SK-N-MC (cell line): ENCODE data around the gene GMPR.

Experiments used
- DNase-seq: peaks from one replicate; pipeline ENCODE4 v3.0.0-alpha.2; 2011; ENCODE audit warnings: low read depth, low spot score
- H3K27ac ChIP-seq: fragments of 200-600 bp; sonication (generic); 2 replicates; pipeline ENCODE4 v1.5.1; 2016; ENCODE audit warnings: mixed run types
- H3K36me3 ChIP-seq: fragments of 200-600 bp; sonication (generic); 2 replicates; pipeline ENCODE4 v1.6.1; 2017; ENCODE audit warnings: antibody characterized with exemption, low read length, mixed read lengths; ENCODE audit not compliant: insufficient read depth
- H3K4me3 ChIP-seq: fragments of 200-600 bp; sonication (generic); 2 replicates; pipeline ENCODE4 v1.5.1; 2016
- H3K9ac ChIP-seq: fragments of 200-600 bp; sonication (generic); 2 replicates; pipeline ENCODE4 v1.8.0; 2017; ENCODE audit warnings: mixed run types, mixed read lengths; ENCODE audit not compliant: insufficient read length
- H3K9me3 ChIP-seq: fragments of 200-600 bp; sonication (generic); 2 replicates; pipeline ENCODE4 v1.6.1; 2017; ENCODE audit warnings: low read depth, mild to moderate bottlenecking, antibody characterized with exemption, low read length, moderate library complexity, mixed read lengths
- EZH2 ChIP-seq: fragments of 200-600 bp; sonication (generic); IDR thresholded peaks from one replicate; pipeline ENCODE4 v1.6.1; 2017; ENCODE audit warnings: antibody characterized with exemption
- FOXP2 ChIP-seq: optimal IDR thresholded peaks from 2 replicates; pipeline ENCODE3; 2011; ENCODE audit warnings: mild to moderate bottlenecking, moderate library complexity; ENCODE audit not compliant: insufficient read depth; ENCODE audit errors: extremely low read length, control extremely low read depth
- POLR2AphosphoS5 ChIP-seq: IDR thresholded peaks from 2 replicates; pipeline ENCODE4 v1.6.1; 2012; ENCODE audit warnings: mild to moderate bottlenecking, low read depth, low read length, borderline replicate concordance

GMPR gene

DNA sequence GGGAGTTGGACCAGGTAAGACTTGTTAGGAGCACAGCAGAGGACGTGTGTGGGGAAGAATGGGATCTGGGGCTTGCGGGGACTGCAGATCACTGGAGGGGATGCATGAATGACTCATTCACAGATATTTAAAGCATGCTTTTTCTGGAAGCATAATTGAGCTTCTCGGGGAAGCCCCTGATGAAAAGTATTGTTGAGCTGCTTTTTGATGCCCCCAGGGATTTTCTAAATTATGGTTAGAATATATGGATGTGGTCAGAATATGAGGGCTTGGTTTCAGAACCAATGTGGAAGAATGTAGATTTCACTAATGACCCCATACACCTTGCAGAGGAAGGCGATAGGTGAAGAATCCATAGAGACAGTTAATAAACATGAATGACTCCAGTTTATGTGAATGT, 36.1 kb downstream of the GMPR start:
- no peak for DNase-seq
- Histone ChIP-seq H3K4me3 (no peak overlapping the region), H3K9ac (no peak overlapping the region), H3K9me3 (no peaks in the 10 kb centered on the region), H3K27ac (no peak overlapping the region), H3K36me3 (no peaks in the 10 kb centered on the region)
- no peak for TF ChIP-seq FOXP2
- no peak for TF ChIP-seq POLR2AphosphoS5
- TF ChIP-seq EZH2 = no peak

- DNase-seq = no peak
- Histone ChIP-seq H3K9me3 (no peaks in the 10 kb centered on the region), H3K36me3 (no peaks in the 10 kb centered on the region), H3K27ac (no peak overlapping the region), H3K9ac (no peak overlapping the region), H3K4me3 (no peak overlapping the region)
- TF ChIP-seq EZH2 (no peak), POLR2AphosphoS5 (no peak), FOXP2 (no peak)
Observed at GRCh38 chr6:16274885-16275589, 36.6 kb downstream of the GMPR start.

DNA sequence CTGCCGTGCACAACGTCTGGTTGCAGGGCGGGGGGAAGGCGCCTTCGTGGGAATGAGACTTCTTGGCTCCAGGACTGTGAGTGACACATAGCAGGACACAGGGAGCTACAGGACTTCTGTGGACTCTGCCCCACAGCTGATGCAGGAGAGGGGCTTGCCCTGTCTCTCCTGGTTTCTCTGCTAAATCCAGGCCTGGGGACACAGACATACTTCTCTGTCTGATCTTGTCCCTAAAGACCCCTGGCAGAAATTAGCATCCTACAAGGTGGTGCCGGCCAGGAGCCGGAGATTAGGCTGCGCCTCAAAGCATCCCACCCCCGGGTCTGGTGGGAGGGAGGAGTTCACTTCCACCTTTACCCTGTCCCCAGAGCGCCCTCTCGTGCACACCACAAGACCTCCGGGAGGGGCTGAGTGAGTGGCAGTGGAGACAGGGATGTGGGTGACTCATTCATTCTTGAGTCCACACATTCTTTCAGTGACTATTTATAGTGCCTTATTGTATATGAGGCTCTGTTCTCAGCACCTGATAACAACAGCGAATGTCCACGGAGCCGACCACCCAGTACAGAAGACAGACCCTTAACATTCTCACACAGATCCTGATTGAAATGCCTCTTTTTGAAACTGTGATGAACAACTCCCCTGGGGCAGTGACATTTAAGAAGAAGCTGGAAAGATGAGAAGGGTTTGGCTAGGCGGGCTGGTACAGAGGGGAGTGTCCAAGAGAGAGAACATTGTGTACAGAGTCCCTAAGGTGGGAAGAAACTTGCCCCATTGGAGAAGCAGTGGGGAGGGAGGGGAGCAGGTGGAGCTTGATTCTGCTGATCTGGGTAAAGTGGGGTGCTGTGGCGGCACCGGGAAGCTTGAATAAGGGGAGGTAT, 39.0 kb downstream of the GMPR start:
- no peak for DNase-seq
- Histone ChIP-seq H3K27ac (no peak overlapping the region), H3K9ac (no peak overlapping the region), H3K36me3 (no peaks in the 10 kb centered on the region), H3K9me3 (no peaks in the 10 kb centered on the region), H3K4me3 (no peak overlapping the region)
- TF ChIP-seq POLR2AphosphoS5 = no peak
- no peak for TF ChIP-seq FOXP2
- no peak for TF ChIP-seq EZH2

GRCh38 chr6:16278048-16278724, 39.8 kb downstream of the GMPR start:
- TF ChIP-seq POLR2AphosphoS5 (no peak), FOXP2 (no peak), EZH2 (no peak)
- no peak overlapping the region for H3K27ac ChIP-seq
- no peaks in the 10 kb centered on the region for H3K9me3 ChIP-seq
- H3K36me3 ChIP-seq = no peaks in the 10 kb centered on the region
- no peak overlapping the region for H3K4me3 ChIP-seq
- H3K9ac ChIP-seq = no peak overlapping the region
- DNase-seq = no peak

DNA sequence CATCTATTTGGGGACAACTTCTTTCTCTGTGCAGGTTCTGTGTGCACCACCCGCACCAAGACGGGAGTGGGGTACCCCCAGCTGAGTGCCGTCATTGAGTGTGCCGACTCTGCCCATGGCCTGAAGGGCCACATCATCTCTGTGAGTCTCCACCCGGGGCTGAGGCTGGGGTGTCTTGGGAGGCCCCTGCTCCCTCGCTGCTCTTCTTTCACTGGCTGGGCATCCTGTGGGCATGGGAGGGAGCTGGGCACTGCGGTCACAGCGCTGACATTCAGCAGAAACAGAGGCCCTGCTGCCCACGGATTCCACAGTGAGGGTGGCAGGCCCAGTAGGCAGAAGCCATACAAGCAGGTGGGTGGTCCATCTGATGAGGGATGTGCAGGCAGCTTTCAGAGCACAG, 40.4 kb downstream of the GMPR start:
- TF ChIP-seq FOXP2 (no peak), POLR2AphosphoS5 (no peak), EZH2 (no peak)
- H3K9ac ChIP-seq = no peak overlapping the region
- H3K4me3 ChIP-seq = no peak overlapping the region
- DNase-seq = no peak
- no peak overlapping the region for H3K27ac ChIP-seq
- H3K9me3 ChIP-seq = no peaks in the 10 kb centered on the region
- no peaks in the 10 kb centered on the region for H3K36me3 ChIP-seq

- DNase-seq = no peak
- TF ChIP-seq FOXP2 = no peak
- no peak for TF ChIP-seq EZH2
- no peak for TF ChIP-seq POLR2AphosphoS5
- H3K9ac ChIP-seq = no peak overlapping the region
- no peak overlapping the region for H3K27ac ChIP-seq
- no peaks in the 10 kb centered on the region for H3K9me3 ChIP-seq
- no peak overlapping the region for H3K4me3 ChIP-seq
- H3K36me3 ChIP-seq = no peaks in the 10 kb centered on the region
Observed at GRCh38 chr6:16279243-16279642, 40.9 kb downstream of the GMPR start.

GRCh38 chr6:16282370-16282769, 44.0 kb downstream of the GMPR start:
- Histone ChIP-seq H3K9me3 (no peaks in the 10 kb centered on the region), H3K4me3 (no peak overlapping the region), H3K27ac (no peak overlapping the region), H3K9ac (no peak overlapping the region), H3K36me3 (no peaks in the 10 kb centered on the region)
- DNase-seq = no peak
- no peak for TF ChIP-seq POLR2AphosphoS5
- no peak for TF ChIP-seq FOXP2
- no peak for TF ChIP-seq EZH2

- Histone ChIP-seq H3K4me3 (no peak overlapping the region), H3K9me3 (no peaks in the 10 kb centered on the region), H3K27ac (no peak overlapping the region), H3K36me3 (no peaks in the 10 kb centered on the region), H3K9ac (no peak overlapping the region)
- DNase-seq = no peak
- TF ChIP-seq FOXP2 = no peak
- TF ChIP-seq POLR2AphosphoS5 = no peak
- TF ChIP-seq EZH2 = no peak
Observed at GRCh38 chr6:16284472-16284871, 46.1 kb downstream of the GMPR start.
